PC-3 (cell line): Measurements from ENCODE around the gene CRY1. TPM values are rescaled to one million over a fixed set of nuclear protein-coding genes. Genes with fewer than 3 reads are reported as not detected.
A peak's percentile ranks its signal among the peaks of the same experiment; 100 is the strongest.

ENCODE experiments used
- ATAC-seq: fragments of 200-7000 bp; cut with Tn5 transposase; 2 replicates; pipeline ENCODE4 v1.9.1; 2020; ENCODE audit warnings: mild to moderate bottlenecking, moderate library complexity
- BruUV-seq: library from RNA; stranded (reverse); fragments of 400-500 nt; replicated peaks from 2 replicates; lab custom pipeline; 2021; lab: Mats Ljungman, UMichigan
- CTCF ChIA-PET: fragments of 300-600 bp; sonication (Branson Sonifier 250); formaldehyde crosslinking; loops from one replicate; lab custom pipeline; 2022; ENCODE audit warnings: antibody characterized with exemption; lab: Charles Lee
- POLR2A ChIA-PET: fragments of 300-600 bp; sonication (Branson Sonifier 250); formaldehyde crosslinking; loops from one replicate; lab custom pipeline; 2022; ENCODE audit warnings: antibody characterized with exemption; ENCODE audit not compliant: unreplicated experiment; lab: Charles Lee
- DNase-seq: peaks from one replicate; pipeline ENCODE4 v3.0.0-alpha.2; 2015
- H2AFZ ChIP-seq: fragments of 300-600 bp; sonication (generic); 2 replicates; pipeline ENCODE4 v1.6.0; 2016; ENCODE audit warnings: antibody characterized with exemption, low read length
- H3F3A ChIP-seq: fragments of 300-600 bp; sonication (generic); one replicate; pipeline ENCODE4 v1.6.0; 2017; ENCODE audit warnings: antibody characterized with exemption, low read length, control low read depth, mild to moderate bottlenecking; ENCODE audit not compliant: unreplicated experiment
- H3K27ac ChIP-seq: fragments of 300-600 bp; sonication (generic); 2 replicates; pipeline ENCODE4 v1.5.1; 2016; ENCODE audit warnings: mild to moderate bottlenecking, low read length
- H3K27me3 ChIP-seq: fragments of 300-600 bp; sonication (generic); 2 replicates; pipeline ENCODE4 v1.6.1; 2016; ENCODE audit warnings: low read length, mixed read lengths
- H3K36me3 ChIP-seq: fragments of 300-600 bp; sonication (generic); 2 replicates; pipeline ENCODE4 v1.6.1; 2016; ENCODE audit warnings: low read depth, mixed run types, low read length, mixed read lengths
- H3K4me1 ChIP-seq: fragments of 300-600 bp; sonication (generic); 2 replicates; pipeline ENCODE4 v1.5.1; 2016; ENCODE audit warnings: low read length; ENCODE audit not compliant: insufficient read depth
- H3K4me2 ChIP-seq: fragments of 300-600 bp; sonication (generic); 2 replicates; pipeline ENCODE4 v1.6.0; 2016; ENCODE audit warnings: low read length
- H3K4me3 ChIP-seq: fragments of 300-600 bp; sonication (generic); 2 replicates; pipeline ENCODE4 v1.5.1; 2016; ENCODE audit warnings: mild to moderate bottlenecking, low read length, mixed read lengths
- H3K79me2 ChIP-seq: fragments of 300-600 bp; sonication (generic); 2 replicates; pipeline ENCODE4 v1.6.1; 2017; ENCODE audit warnings: low read length, mixed read lengths
- H3K9ac ChIP-seq: fragments of 300-600 bp; sonication (generic); 2 replicates; pipeline ENCODE4 v1.6.0; 2016; ENCODE audit warnings: mild to moderate bottlenecking, low read length
- H3K9me2 ChIP-seq: fragments of 300-600 bp; sonication (generic); replicated peaks from 2 replicates; pipeline ENCODE4 v1.6.1; 2016; ENCODE audit warnings: mixed run types, low read length, mixed read lengths
- H3K9me3 ChIP-seq: fragments of 300-600 bp; sonication (generic); 2 replicates; pipeline ENCODE4 v1.6.1; 2016; ENCODE audit warnings: low read length, mixed read lengths
- H4K20me1 ChIP-seq: fragments of 300-600 bp; sonication (generic); 2 replicates; pipeline ENCODE4 v1.6.1; 2016; ENCODE audit warnings: low read length, mixed read lengths
- CTCF ChIP-seq: fragments of 300-600 bp; sonication (generic); conservative IDR thresholded peaks from 2 replicates; pipeline ENCODE4 v1.5.1; 2017; ENCODE audit warnings: antibody characterized with exemption, low read depth, mild to moderate bottlenecking, low read length
- EZH2 ChIP-seq: fragments of 300-600 bp; sonication (generic); IDR thresholded peaks from one replicate; pipeline ENCODE4 v1.6.1; 2017; ENCODE audit warnings: antibody characterized with exemption, mild to moderate bottlenecking, low read length; ENCODE audit not compliant: unreplicated experiment
- EZH2phosphoT487 ChIP-seq: fragments of 300-600 bp; sonication (generic); IDR thresholded peaks from 2 replicates; pipeline ENCODE4 v1.6.1; 2018; ENCODE audit warnings: mild to moderate bottlenecking, antibody characterized with exemption, low read length, borderline replicate concordance
- intact Hi-C: fragments of 100-400 bp; cut with micrococcal nuclease; formaldehyde crosslinking; loops from 2 replicates; pipeline ENCODE4 v1.9.0; 2023
- total RNA-seq: library from RNA; depleted of rRNA; stranded (reverse); fragments of >200 nt; gene quantifications from 2 replicates; pipeline ENCODE4 v1.2.3, GENCODE V29; 2014

The CRY1 gene
- total RNA-seq, 1 experiment from 2014 or later: 32.0 TPM

GRCh38 chr12:107025671-107026070 lies 67.7 kb downstream of the CRY1 start:
- intact Hi-C loops: no loop called here

GRCh38 chr12:107019546-107019945 lies 73.8 kb downstream of the CRY1 start:
- TF ChIP-seq EZH2: no peak
- TF ChIP-seq EZH2phosphoT487: no peak
- no peak for TF ChIP-seq CTCF
- Histone ChIP-seq H3K4me3 (no peak overlapping the region), H3K4me1 (no peaks in the 10 kb centered on the region), H3K4me2 (no peak overlapping the region), H3K27ac (no peak overlapping the region), H3K9ac (no peak overlapping the region), H3K36me3 (peaks cover 3% of the 10 kb centered on the region; the same call in 1 of the 2 replicates), H3K27me3 (no peaks in the 10 kb centered on the region), H3K9me3 (no peaks in the 10 kb centered on the region), H3K9me2 (no peaks in the 10 kb centered on the region), H3F3A (no peaks in the 10 kb centered on the region), H2AFZ (no peak overlapping the region), H3K79me2 (0 out of 2 replicates have a peak, but pooled peaks cover 6% of the 10 kb centered on the region), H4K20me1 (no peaks in the 10 kb centered on the region)
- POLR2A ChIA-PET: no interaction called here
- ATAC-seq (no peak), DNase-seq (no peak)
- BruUV-seq: no TSS peak
- intact Hi-C loops: no loop called here
- CTCF ChIA-PET: no interaction called here

More at GRCh38 chr12:107025671-107026070, 67.7 kb downstream of the CRY1 start:
- H3K9me2 ChIP-seq: no peaks in the 10 kb centered on the region
- no peak for ATAC-seq
- no peak overlapping the region for H3K4me2 ChIP-seq
- H3K27me3 ChIP-seq: no peaks in the 10 kb centered on the region
- peaks cover 29% of the 10 kb centered on the region for H3K4me1 ChIP-seq
- H3K27ac ChIP-seq: no peak overlapping the region
- no peaks in the 10 kb centered on the region for H3K9me3 ChIP-seq
- peak; percentile 49 for DNase-seq
- H3F3A ChIP-seq: no peaks in the 10 kb centered on the region
- no peak for TF ChIP-seq EZH2phosphoT487
- no TSS peak for BruUV-seq
- no peak overlapping the region for H3K4me3 ChIP-seq
- peaks cover 3% of the 10 kb centered on the region; the same call in 1 of the 2 replicates for H3K36me3 ChIP-seq
- no peak overlapping the region for H2AFZ ChIP-seq
- CTCF ChIA-PET: no interaction called here
- H3K79me2 ChIP-seq: peaks cover 41% of the 10 kb centered on the region
- POLR2A ChIA-PET: no interaction called here
- H4K20me1 ChIP-seq: no peaks in the 10 kb centered on the region; the same call in 1 of the 2 replicates
- H3K9ac ChIP-seq: no peak overlapping the region

- intact Hi-C loops: no loop called here
- no peak overlapping the region for H3K4me3 ChIP-seq
- ATAC-seq (no peak), DNase-seq (no peak)
- no peak overlapping the region for H3K27ac ChIP-seq
- BruUV-seq: no TSS peak
- H3K79me2 ChIP-seq: no peaks in the 10 kb centered on the region
- TF ChIP-seq EZH2: no peak
- TF ChIP-seq CTCF: no peak
- no peaks in the 10 kb centered on the region for H4K20me1 ChIP-seq
- no peak overlapping the region for H2AFZ ChIP-seq
- CTCF ChIA-PET: no interaction called here
- H3K4me2 ChIP-seq: no peak overlapping the region
- no peaks in the 10 kb centered on the region for H3K4me1 ChIP-seq
- H3K9ac ChIP-seq: no peak overlapping the region
- peaks cover 3% of the 10 kb centered on the region; the same call in 1 of the 2 replicates for H3K36me3 ChIP-seq
- POLR2A ChIA-PET: no interaction called here
- H3K27me3 ChIP-seq: no peaks in the 10 kb centered on the region
- H3K9me3 ChIP-seq: no peaks in the 10 kb centered on the region
- H3K9me2 ChIP-seq: no peaks in the 10 kb centered on the region
- H3F3A ChIP-seq: no peaks in the 10 kb centered on the region
These were observed 76.3 kb downstream of the CRY1 start for GRCh38 chr12:107017042-107017441.
